Activated CD4-positive, alpha-beta memory T cell treated with anti-CD3 and anti-CD28 coated beads for 36 hours (primary cell): Measurements from ENCODE around the gene ZNF597. TPM values are rescaled to one million over a fixed set of nuclear protein-coding genes. Genes with fewer than 3 reads are reported as not detected.
A peak's percentile ranks its signal among the peaks of the same experiment; 100 is the strongest.
"Not testable (repeated sequence)": the region's sequence is repeated elsewhere in the genome, so short reads cannot be mapped to it uniquely, and the experiment has no call there.

Experiments used
- CTCF ChIA-PET: fragments of 350-600 bp; sonication (Branson Sonifier 250); formaldehyde crosslinking; loops from one replicate; lab custom pipeline; 2021; ENCODE audit warnings: antibody characterized with exemption, inconsistent platforms; lab: Charles Lee
- POLR2A ChIA-PET: fragments of 350-600 bp; sonication (Branson Sonifier 250); formaldehyde crosslinking; loops from one replicate; lab custom pipeline; 2021; ENCODE audit warnings: antibody characterized with exemption; lab: Charles Lee
- DNase-seq: peaks from one replicate; pipeline ENCODE4 v3.0.0-alpha.2; 2020
- H3K27ac Mint-ChIP-seq: one replicate; pipeline ENCODE4 v1.8.0; 2021; ENCODE audit warnings: mixed read lengths
- H3K27me3 Mint-ChIP-seq: one replicate; pipeline ENCODE4 v1.8.0; 2021; ENCODE audit warnings: mixed read lengths
- H3K36me3 Mint-ChIP-seq: one replicate; pipeline ENCODE4 v1.8.0; 2021; ENCODE audit warnings: mixed read lengths
- H3K4me1 Mint-ChIP-seq: one replicate; pipeline ENCODE4 v1.8.0; 2021; ENCODE audit warnings: low read depth, mixed read lengths
- H3K4me3 Mint-ChIP-seq: one replicate; pipeline ENCODE4 v1.8.0; 2021; ENCODE audit warnings: mild to moderate bottlenecking, mixed read lengths
- H3K9me3 Mint-ChIP-seq: one replicate; pipeline ENCODE4 v1.8.0; 2021; ENCODE audit warnings: mixed read lengths
- intact Hi-C: fragments of 100-400 bp; cut with micrococcal nuclease; formaldehyde crosslinking; loops from one replicate; pipeline ENCODE4 v1.15.1; 2023
- total RNA-seq, 2 experiments: library from RNA; stranded (reverse); gene quantifications; one replicate each; pipeline ENCODE4 v1.2.3, GENCODE V29; 2021

ZNF597 gene
- total RNA-seq, 2 experiments from 2014 or later, result 1.6 to 2.1 TPM

DNA sequence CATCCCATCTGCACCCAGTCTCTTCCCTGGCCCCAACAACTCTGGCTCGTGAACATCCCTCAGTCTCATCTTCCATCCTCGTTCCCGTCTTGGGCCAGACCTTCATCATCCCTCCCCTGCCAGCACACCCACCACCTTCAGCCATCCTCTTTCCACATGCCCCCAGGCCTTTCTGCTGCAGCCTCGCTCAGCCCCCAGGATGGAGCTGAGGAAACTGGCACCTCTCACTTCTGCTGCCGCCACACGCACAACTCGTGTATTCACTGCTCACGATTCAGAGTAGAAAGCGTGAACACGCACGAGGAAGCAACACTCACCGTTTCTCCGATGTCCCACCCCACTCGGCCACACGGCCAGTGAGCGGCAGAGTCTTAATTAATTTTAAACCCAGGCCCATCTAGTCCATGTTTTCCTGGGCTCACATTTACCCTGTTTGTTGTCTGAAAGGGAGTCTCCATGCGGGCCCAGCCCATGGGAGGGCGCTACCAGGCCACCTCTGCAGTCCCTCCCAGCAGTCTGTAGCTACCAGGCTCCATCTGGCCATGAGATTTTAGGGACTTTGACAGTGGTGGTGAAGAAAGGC is 39.4 kb upstream of the ZNF597 start:
- CTCF ChIA-PET, result no interaction called here
- peaks cover 22% of the 10 kb centered on the region for H3K36me3 Mint-ChIP-seq

DNA sequence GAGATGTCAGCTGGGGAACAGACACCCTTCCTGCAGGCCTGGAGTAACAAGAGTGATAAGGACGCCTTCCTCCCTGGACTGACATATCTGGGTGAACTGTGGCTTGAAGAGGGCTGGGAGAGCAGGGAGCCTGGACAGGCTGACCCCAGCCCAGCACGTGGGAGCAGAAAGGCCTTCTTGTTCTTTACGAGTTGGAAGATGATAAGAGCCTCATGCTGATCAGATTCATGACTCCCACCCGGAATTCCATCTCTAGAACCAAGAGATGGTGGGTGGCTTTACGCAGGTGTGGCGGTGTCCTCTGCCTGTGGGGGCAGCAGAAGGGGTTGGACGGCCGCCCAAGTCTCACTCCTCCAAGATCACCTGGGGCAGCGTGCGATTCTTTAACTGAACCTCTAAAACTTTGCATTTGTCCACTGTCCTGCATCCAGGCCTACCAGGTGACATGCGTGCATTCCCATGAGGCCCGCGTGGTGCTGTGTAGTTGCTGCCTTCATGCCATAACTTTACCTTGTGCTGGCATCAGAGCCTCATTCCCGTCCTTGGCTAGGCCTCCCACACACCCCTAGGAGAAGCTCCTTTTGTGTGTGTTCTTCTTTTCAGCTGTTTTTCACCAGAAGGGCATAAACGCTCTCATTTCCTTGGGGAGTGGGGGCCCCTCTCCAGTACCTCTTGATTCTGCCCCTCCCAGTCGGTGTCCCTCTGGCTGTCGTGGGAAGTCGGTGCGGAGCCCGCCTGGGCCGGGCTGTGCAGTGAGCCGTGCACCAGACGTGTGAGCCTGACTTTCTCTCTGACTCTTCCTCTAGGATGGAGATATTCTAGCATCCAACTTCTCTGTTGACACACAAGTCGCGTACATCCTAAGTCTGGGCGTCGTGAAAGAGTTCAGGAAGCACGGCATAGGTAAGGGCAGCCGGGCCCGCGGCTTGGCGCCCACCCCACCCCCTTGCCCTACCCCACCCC is 38.7 kb upstream of the ZNF597 start:
- ChIA-PET CTCF (no interaction called here), POLR2A (no interaction called here)
- no peaks in the 10 kb centered on the region for H3K27me3 Mint-ChIP-seq
- H3K9me3 Mint-ChIP-seq, result no peaks in the 10 kb centered on the region
- DNase-seq, result no peak
- H3K27ac Mint-ChIP-seq, result no peak overlapping the region
- no peak overlapping the region for H3K4me3 Mint-ChIP-seq
- H3K4me1 Mint-ChIP-seq, result peaks cover 10% of the 10 kb centered on the region
- intact Hi-C loops, result no loop called here
- H3K36me3 Mint-ChIP-seq, result peaks cover 22% of the 10 kb centered on the region

More for the DNA sequence above, 39.4 kb upstream of the ZNF597 start:
- intact Hi-C loops, result no loop called here
- Mint-ChIP-seq H3K27me3 (no peaks in the 10 kb centered on the region), H3K4me3 (no peak overlapping the region), H3K4me1 (peaks cover 10% of the 10 kb centered on the region), H3K9me3 (no peaks in the 10 kb centered on the region), H3K27ac (no peak overlapping the region)
- POLR2A ChIA-PET, result no interaction called here
- DNase-seq, result no peak

DNA sequence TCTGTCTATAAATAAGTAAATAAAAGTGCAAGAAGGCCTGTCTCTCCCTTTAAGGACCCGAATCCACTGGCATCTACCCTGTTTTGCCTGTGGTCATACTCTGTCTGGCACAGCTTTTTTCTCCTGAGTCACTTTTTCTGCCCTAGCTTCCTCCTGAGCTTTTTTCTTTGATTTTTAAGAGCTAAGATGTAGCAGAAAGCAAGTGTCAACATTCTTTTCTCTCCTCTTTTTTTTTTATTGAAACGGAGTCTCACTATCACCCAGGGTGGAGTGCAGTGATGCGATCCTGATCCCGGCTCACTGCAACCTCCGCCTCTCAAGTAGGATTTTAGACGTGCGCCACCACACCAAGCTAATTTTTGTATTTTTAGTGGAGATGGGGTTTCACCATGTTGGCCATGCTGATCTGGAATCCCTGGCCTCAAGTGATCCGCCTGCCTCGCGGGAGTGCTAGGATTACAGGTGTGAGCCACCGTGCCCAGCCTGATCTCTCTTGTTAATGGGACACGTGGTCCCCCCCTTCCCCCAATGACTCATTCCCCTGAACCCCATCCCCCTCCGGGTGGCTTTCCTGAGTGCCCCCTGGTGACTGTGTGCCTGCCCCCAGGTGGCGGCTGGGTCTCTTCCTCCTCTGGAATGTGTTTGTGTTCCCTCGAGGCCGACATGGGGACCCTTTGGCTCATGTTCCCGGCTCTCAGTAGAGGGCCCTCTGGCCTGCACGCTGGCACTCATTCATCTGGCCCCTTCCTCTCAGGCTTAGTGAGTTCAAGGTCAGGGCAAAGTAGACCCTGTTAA is 37.8 kb upstream of the ZNF597 start:
- no peak for DNase-seq
- peaks cover 22% of the 10 kb centered on the region for H3K36me3 Mint-ChIP-seq
- H3K27ac Mint-ChIP-seq, result no peak overlapping the region
- peaks cover 10% of the 10 kb centered on the region for H3K4me1 Mint-ChIP-seq
- H3K9me3 Mint-ChIP-seq, result no peaks in the 10 kb centered on the region
- no peak overlapping the region for H3K4me3 Mint-ChIP-seq
- intact Hi-C loops, result no loop called here
- no peaks in the 10 kb centered on the region for H3K27me3 Mint-ChIP-seq
- ChIA-PET CTCF (no interaction called here), POLR2A (no interaction called here)

DNA sequence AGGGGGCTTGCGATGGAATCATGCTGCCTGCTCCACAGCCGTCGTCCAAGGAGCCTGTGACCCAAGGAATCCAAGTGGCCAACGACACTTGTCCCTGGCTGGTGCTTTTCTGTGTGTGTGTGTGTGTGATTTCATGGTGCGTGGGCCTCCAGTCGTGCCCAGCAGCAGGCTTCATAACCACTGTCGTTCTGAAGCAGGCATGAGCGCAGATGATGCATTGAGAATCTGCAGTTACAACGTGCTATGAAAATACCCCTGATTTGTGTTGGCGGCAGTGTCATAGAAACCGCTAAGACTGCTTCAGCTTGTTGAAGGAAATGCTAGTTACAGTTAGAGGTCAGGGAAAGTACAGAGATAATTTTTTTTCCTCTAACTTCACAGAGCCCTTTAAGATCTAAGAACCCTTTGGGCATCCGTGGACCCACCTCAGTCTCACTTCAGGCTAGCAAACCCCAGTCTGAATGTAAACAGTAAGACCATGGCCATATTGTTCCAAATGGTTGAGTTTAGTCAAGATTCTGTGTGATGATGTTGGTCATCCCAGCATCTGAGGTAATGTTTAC is 36.4 kb upstream of the ZNF597 start:
- intact Hi-C loops, result no loop called here
- H3K27me3 Mint-ChIP-seq, result no peaks in the 10 kb centered on the region
- no peak overlapping the region for H3K4me3 Mint-ChIP-seq
- DNase-seq, result peak; percentile 46
- CTCF ChIA-PET, result no interaction called here
- peaks cover 20% of the 10 kb centered on the region for H3K36me3 Mint-ChIP-seq
- H3K27ac Mint-ChIP-seq, result peak overlapping the region; percentile 71
- POLR2A ChIA-PET, result no interaction called here
- peaks cover 14% of the 10 kb centered on the region for H3K4me1 Mint-ChIP-seq
- no peaks in the 10 kb centered on the region for H3K9me3 Mint-ChIP-seq

DNA sequence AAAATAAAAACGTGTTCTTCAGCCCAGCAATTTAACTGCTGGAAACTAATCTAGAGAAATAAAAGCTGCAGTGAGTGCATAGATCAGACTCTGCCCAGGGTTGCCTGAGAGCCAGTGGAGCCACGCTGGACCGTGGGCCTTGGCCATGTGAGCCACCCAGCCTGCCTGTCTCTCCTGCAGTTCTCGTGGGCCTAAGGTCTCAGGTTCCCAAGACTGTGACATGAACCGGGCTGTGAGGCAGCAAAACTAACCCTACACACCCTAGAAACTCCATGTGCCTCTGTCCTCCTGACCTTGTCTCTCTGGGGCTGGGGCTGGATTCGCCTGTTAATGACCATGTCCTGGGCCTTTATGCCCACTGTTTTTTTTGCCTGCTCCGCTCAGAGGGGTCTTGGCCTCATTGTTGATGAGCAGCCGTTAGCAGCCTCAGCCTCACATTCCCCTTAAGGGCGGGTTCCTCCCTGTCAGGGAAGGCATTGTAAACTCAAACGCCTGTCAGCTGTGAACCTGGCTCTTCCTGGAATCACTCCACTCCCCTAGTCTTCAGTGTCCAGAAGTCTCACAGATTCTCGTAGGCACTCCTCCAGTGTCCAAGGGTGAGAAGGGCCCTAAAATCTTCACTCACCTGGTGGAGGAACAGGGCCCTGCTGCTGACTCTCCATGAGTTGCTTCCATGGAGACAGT is 35.1 kb upstream of the ZNF597 start:
- CTCF ChIA-PET, result no interaction called here

DNA sequence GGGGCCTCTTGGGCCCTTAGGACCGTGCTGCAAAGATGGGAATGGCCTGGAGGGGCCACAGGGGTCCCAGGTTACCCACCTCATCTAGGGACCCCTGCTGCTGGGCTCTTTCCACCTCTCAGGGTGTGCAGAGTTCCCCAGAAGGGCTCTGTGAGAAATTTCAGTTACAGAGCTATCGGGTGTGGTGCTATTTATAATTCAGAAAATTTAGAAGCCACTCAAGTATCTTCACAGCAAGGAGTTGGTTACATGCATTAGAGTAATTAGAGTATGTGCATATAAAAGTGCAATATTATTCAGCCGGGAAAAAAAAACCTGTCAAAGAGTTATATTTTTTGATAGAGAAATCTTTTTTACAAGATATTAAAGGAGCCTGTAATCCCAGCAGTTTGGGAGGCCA is 33.1 kb upstream of the ZNF597 start:
- Mint-ChIP-seq H3K4me1 (peaks cover 29% of the 10 kb centered on the region), H3K9me3 (peaks cover 2% of the 10 kb centered on the region), H3K4me3 (no peak overlapping the region), H3K27me3 (no peaks in the 10 kb centered on the region), H3K36me3 (peaks cover 14% of the 10 kb centered on the region), H3K27ac (no peak overlapping the region)
- no peak for DNase-seq
- ChIA-PET CTCF (no interaction called here), POLR2A (no interaction called here)
- intact Hi-C loops, result no loop called here

More for the DNA sequence above, 35.1 kb upstream of the ZNF597 start:
- DNase-seq, result no peak
- peaks cover 19% of the 10 kb centered on the region for H3K36me3 Mint-ChIP-seq
- no peak overlapping the region for H3K4me3 Mint-ChIP-seq
- H3K4me1 Mint-ChIP-seq, result peaks cover 14% of the 10 kb centered on the region
- POLR2A ChIA-PET, result no interaction called here
- intact Hi-C loops, result no loop called here
- no peaks in the 10 kb centered on the region for H3K9me3 Mint-ChIP-seq
- H3K27me3 Mint-ChIP-seq, result no peaks in the 10 kb centered on the region
- peak overlapping the region; percentile 33 for H3K27ac Mint-ChIP-seq

DNA sequence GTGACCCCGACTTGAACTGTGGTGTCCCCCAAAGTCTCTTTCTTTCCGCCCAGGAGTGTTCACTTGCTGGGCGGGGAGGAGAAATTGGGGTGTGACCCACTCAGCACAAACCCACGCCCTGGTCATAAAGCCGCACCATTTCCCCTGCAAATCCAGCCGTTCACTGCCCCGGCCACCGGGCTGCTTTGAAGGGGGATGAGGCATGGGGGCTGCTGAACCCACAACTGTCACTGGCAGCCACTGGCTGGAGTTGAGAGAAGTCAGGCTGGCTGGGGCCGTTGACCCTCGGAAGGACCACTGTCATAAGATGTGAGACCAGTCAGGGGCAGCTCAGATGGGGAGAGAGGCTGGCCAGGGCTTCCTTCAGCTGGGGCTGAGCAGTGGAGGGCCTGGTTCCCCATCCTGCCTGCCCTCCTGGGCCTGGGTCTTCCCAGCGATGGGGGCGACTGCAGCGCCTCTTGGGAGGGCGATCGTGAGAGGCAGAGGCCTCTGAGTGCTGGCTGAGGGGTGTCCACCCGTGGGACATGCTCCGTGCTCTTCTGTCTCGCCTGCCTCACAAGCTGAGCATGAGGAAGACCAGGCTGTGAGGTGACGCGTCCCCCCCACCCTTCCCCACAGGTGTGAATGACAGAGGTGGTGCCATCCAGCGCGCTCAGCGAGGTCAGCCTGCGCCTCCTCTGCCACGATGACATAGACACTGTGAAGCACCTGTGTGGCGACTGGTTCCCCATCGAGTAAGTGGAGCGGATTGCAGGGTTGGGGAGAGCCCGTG is 32.5 kb upstream of the ZNF597 start:
- peaks cover 2% of the 10 kb centered on the region for H3K9me3 Mint-ChIP-seq
- H3K36me3 Mint-ChIP-seq, result peaks cover 11% of the 10 kb centered on the region
- DNase-seq, result no peak
- no peak overlapping the region for H3K27ac Mint-ChIP-seq
- CTCF ChIA-PET, result no interaction called here
- H3K27me3 Mint-ChIP-seq, result no peaks in the 10 kb centered on the region
- peaks cover 32% of the 10 kb centered on the region for H3K4me1 Mint-ChIP-seq
- intact Hi-C loops, result no loop called here
- POLR2A ChIA-PET, result no interaction called here
- H3K4me3 Mint-ChIP-seq, result no peak overlapping the region

DNA sequence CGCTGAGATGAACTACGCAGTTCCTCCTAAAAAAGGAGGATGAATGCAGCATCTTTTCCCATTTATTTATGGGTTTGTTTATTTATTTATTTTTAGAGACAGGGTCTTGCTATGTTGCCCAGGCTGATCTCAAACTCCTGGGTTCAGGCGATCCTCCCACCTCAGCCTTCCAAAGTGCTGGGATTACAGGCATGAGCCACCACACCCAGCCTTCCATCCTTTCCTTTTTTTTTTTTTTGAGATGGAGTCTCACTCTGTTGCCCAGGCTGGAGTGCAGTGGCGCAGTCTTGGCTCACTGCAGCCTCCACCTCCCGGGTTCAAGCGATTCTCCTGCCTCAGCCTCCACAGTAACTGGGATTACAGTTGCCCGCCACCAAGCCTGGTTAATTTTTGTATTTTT is 31.6 kb upstream of the ZNF597 start:
- H3K27me3 Mint-ChIP-seq, DNase-seq, intact Hi-C loops, H3K27ac Mint-ChIP-seq, H3K4me3 Mint-ChIP-seq, CTCF ChIA-PET, POLR2A ChIA-PET, H3K9me3 Mint-ChIP-seq: not testable (repeated sequence)
- peaks cover 13% of the 10 kb centered on the region for H3K36me3 Mint-ChIP-seq
- H3K4me1 Mint-ChIP-seq, result peaks cover 31% of the 10 kb centered on the region

DNA sequence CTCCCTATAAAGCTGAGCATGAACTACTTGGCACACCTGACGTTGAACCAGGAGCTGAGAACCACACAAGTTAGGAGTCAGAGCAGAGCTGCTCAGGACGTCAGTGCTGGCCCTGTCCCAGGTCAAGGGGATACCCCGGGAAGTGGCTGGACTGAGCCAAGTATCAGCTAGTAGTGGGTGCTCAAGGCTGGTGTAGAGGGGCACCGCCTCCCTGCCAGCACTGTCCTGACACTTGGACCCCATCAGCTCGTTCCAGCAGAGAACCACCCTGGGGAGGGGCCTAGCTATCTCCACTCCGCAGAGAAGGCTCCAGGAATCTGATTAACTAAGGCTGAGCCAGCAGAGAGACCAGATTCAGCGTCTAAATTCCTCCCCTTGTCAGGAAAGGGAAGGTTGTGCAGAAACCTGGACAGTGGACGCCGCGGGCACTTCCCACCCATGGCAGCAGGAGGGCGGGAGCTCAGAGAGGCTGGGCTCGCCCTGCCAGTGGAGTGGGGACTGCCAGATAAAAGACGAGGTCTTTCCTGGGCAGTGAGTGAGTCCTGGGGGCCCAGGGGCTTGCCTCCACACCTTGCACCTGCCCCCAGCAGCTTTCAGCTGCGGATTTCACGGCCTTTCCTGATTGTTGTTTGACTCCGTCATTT is 31.0 kb upstream of the ZNF597 start:
- ChIA-PET CTCF (no interaction called here), POLR2A (no interaction called here)
- H3K27me3 Mint-ChIP-seq, result no peaks in the 10 kb centered on the region
- intact Hi-C loops, result no loop called here
- H3K36me3 Mint-ChIP-seq, result peaks cover 13% of the 10 kb centered on the region
- no peak overlapping the region for H3K4me3 Mint-ChIP-seq
- no peak for DNase-seq
- peaks cover 25% of the 10 kb centered on the region for H3K4me1 Mint-ChIP-seq
- H3K27ac Mint-ChIP-seq, result no peak overlapping the region
- H3K9me3 Mint-ChIP-seq, result peaks cover 2% of the 10 kb centered on the region

DNA sequence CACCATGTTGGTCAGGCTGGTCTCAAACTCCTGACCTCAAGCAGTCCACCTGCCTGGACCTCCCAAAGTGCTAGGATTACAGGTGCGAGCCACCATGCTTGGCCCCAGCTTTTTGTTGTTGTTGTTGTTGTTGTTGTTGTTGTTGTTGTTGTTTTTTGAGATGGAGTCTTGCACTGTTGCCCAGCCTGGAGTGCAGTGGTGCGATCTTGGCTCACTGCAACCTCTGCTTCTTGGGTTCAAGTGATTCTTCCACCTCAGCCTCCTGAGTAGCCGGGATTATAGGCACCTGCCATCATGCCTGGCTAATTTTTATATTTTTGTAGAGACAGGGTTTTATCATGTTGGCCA is 30.3 kb upstream of the ZNF597 start:
- CTCF ChIA-PET, POLR2A ChIA-PET, H3K4me3 Mint-ChIP-seq, H3K27me3 Mint-ChIP-seq, intact Hi-C loops, H3K9me3 Mint-ChIP-seq, DNase-seq, H3K27ac Mint-ChIP-seq: not testable (repeated sequence)
- peaks cover 25% of the 10 kb centered on the region for H3K4me1 Mint-ChIP-seq
- peaks cover 13% of the 10 kb centered on the region for H3K36me3 Mint-ChIP-seq
